T-helper 9 cell (primary cell): ENCODE data around the gene ODAD4.

Source experiments
- DNase-seq: peaks from one replicate; pipeline ENCODE4 v3.0.0-alpha.2; 2020

Gene ODAD4

DNA sequence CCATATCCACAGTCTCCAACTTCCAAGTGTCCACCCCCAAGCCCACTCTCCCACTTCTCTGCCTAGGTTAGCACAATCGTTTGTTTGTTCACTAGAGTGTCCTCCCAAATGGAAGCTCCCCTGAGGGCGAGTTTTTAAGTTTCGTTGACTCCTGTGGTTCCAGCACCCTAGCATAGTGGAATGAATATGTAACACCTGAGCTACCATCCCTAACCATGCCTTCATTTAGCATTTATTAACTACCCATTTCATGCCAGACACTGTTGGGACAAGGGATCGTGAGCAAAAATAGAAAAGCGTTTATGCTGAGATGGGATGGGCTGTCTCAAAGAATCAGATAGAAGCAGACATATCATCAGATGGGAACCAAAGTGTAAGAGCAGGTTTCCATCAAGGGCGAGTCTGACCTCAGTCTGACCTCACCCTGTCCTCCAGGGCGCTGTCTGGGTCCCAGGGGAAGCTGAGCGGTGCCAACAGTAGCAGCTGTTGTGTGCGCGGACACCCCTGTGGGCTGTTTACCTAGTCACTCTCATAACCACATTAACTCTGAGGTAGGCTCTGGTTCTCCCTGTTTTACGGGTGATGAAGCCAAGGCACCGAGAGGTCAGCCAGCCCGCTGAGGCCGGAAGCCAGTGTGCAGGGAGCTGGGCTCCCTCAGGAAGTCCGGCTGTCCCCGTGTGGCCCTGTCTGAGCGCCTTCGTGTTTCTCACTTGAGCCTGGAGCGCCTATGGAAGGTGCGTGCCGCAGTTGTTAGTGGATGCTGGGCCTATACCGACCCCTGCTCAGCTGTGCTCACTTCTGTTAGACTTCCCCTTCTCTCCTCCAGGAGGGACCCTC is 42.4 kb downstream of the ODAD4 start:
- no peak for DNase-seq

DNA sequence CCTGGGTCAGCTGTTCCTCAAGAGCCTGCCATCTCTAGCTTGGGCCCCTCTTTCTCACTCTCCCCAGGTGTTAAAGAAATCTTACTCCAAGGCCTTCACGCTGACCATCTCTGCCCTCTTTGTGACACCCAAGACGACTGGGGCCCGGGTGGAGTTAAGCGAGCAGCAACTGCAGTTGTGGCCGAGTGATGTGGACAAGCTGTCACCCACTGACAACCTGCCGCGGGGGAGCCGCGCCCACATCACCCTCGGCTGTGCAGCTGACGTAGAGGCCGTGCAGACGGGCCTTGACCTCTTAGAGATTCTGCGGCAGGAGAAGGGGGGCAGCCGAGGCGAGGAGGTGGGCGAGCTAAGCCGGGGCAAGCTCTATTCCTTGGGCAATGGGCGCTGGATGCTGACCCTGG is 43.0 kb downstream of the ODAD4 start:
- no peak for DNase-seq

- DNase-seq, result no peak
Observed at GRCh38 chr17:41974031-41974430, 43.6 kb downstream of the ODAD4 start.

DNA sequence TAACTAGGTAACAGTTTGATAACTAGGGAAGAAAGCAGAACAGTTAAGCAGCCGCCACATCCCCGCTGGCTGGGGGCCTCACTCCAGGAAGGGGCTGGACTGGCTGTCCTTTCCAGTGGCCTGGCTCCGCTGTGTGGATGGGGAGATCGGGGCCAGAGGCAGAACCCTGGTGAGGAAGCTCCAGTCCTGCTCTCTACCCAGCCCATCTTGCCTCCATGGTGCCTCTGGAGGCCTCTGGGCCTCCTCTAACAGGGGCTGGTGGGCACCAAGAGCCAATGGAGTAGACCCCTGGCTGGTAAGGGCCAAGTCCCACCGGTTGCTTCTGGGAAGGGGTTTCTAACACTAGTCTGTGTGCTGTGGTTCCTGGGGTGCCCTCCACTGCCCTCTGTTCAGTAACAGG is 44.2 kb downstream of the ODAD4 start:
- no peak for DNase-seq

DNA sequence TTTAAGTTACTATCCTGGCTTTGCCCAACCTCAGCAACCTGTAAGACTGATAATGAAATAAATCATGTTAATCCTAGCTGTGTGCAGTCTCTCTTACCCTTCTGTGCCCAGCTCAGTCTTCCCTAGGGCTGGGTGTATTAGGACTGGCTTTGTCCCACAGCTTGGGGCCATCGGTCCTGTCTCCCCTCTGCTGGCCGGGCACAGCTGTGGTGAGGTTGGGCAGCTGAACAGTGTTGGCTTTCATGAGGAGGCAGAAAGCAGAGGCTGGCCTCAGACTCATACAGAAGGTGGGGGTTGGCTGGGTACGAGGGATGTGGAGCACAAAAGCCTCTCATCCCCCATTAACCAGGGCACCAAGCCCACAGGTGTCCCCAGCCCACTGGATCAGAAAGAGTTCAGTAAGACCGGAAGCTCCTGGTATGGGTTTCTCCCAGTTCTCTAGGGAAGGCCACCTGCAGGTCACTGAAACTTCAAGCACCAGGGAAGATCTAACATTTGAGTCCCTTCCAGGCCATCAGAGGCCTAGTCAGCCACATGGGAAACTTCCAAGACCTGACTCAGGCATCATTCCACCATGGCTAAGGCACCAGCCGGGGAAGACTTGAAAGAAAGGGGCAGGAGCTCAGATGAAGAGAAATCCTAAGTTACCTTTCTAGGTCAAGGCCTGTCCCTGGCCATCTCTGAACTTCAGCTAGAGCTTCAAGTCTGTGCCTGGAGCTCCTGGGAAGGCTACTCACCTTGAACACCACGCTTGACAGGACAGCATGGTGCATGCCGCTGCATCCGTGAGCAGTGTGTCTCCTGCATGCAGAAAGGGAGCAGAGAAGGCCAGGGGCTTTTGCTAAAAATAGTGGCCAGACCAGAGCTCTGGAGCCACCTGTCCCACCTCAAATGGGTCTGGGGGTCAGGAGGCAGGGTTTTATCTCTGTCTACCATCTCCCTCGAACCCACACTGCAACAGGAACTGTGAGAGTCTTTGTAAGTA is 45.0 kb downstream of the ODAD4 start:
- no peak for DNase-seq

DNA sequence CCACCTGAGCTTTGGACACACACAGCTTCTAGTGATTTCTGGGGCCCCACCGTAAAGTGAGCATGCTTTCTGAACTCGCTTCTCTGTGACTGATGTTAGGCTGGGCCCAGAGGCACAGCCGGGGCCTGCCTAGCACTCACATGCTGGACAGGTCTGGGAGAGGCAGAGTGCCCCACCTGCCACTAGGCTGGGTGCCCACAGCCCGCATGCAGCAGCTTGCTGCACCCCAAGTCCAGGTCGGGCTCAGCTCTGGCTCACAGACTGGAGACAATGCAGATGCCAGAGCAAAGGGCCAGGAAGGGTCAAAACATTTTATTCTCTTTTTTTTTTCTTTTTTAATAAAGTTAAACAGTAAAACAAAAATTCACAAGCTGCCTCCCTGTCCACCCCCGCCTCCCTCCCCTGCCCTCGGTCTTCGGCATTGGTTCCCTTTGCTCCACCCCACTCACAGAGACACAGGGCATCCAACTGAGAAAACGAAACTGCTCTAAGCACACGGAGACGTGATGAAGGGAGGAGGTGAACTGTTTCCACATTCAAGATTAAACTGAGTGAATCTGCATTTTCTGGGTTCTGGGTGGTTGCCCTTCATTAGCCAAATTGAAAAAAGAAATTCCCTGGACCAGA is 45.8 kb downstream of the ODAD4 start:
- no peak for DNase-seq

GRCh38 chr17:41977991-41978390 is 47.6 kb downstream of the ODAD4 start:
- DNase-seq, result no peak

- no peak for DNase-seq
Observed at GRCh38 chr17:41982026-41982760, 51.8 kb downstream of the ODAD4 start.

DNA sequence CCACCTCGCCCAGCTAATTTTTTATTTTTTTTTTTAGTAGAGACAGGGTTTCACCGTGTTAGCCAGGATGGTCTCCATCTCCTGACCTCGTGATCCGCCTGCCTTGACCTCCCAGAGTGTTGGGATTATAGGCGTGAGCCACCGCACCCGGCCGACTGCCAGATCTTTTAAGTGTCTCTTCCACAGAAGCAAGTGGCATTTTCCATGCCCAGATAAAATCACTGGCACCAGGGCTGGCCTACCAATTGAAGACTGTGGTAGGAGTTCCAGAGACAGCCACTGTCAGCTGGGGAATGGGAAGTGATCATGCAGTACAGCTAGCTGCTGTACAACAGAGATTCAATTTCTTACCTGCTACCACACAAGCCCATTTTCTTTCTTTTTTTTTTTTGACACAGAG is 54.0 kb downstream of the ODAD4 start:
- DNase-seq, result no peak

DNA sequence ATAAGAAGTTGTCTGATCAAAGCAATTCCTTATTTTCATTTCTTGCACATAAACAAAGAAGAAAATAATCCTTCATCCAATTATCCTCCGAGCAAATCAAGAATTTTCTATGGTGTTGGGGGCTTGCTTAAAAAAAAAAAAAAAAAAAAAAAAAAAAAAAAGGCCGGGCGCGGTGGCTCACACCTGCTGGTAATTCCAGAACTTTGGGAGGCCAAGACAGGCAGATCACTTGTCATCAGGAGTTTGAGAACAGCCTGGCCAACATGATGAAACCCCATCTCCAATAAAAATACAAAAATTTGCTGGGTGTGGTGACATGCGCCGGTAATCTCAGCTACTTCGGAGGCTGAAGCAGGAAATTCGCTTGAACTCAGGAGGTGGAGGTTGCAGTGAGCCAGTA is 55.5 kb downstream of the ODAD4 start:
- DNase-seq, result no peak

GRCh38 chr17:41986634-41987033 is 56.2 kb downstream of the ODAD4 start:
- DNase-seq, result no peak

DNA sequence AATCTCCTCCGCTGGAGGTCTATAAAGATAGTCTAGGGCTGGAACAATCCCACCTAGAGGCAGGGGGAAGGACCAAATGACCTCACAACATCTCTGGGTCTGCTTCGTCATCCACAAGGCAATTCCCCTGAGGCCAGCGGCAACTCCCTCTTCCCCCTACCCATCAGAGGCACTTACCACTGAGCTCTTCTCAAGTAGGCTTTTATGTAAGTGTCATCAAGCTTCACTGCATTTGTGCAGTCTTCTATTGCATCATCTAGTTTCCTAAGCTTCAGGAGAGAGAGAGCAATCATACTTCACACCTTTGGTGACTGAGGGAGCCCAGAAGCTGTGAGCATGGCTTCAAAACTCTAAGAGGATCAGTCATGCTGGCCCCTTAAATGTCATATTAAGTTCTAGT is 57.2 kb downstream of the ODAD4 start:
- DNase-seq, result no peak

DNA sequence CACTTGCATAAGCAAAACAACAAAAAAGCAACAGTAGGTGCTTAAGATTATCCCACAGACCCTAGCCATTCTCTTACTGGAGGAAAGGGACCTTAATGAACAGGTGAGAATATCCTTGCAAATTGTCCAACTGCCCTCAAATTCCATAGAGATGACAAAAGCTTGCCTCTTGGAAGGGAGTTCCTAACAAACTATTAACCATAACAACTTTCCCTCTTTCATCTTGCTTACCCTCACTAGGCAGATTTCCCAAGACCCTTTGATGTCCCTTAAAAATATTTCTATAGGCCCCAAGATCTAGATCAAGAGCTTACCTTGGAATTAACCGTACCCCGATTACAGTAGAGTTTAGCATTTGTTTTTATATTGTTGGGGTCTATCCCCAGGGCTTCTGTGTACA is 58.0 kb downstream of the ODAD4 start:
- no peak for DNase-seq

DNA sequence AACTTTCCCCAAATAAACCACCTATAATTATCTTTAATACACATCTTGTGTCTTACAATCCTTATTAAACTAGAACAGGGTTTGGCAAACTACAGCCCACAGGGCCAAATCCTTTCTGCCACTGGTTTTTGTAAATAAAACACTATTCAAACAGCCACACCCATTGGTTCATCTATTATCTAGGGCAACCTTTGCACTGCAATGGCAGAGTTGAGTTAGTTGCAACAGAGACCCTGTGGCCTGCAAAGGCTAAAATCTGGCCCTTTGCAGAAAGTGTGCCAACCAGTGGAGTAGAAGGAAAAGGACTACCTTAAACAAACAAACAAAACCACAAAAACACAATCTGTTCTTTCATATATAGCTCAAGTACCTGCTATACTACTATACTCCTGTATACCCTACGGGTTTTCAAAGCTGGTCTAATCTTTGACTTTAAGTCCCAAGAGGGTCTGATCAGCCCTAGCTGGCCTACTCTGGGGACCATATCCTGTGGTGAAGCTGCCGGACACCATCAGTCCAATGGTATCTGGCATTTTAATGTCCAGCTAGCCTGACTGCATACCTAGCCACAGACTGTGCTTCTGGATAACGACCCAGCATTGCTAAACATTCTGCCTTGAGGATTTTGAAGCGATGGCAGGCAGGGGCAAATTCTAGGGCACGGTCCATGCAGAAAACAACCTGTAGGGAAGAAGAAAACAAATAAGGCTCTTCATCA is 59.4 kb downstream of the ODAD4 start:
- DNase-seq, result no peak

DNA sequence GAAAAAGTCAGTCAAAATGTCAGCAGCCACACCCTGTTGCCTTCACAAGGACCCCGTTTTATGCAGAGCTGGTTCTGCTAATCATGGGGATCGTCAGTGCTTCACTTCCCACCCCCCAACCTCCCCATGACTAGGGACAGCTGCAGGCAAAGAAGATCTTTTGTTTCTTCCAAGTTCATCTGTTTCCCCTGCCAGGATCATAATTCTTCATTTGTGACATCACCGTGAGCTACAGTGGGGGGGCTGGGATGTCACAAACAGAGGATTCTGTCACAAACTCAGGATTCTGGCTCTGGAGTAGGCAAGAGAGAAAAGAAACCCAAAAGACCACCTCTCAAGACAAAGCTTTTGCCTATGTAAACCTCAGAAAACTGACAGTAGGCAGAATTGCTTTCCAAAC is 62.2 kb downstream of the ODAD4 start:
- no peak for DNase-seq

GRCh38 chr17:41996855-41997164 is 66.4 kb downstream of the ODAD4 start:
- DNase-seq, result no peak

DNA sequence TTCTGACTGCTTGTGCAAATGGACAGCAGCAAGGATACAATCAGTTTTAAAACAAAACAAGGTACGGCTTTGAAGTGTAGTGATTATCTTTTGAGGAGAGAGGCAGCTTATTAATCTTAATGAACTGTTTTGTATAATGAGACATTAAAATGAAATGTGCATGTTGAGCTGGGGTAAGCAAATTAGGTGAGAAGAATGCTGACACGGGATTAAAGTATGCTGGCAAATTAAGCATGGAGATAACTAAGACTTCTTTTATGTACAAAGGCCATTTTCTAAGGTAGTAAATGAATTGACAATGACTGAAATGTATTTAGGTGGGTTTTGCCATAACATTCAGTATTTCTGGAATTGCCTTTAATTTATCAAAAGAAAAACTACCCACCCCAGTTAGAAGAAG is 68.1 kb downstream of the ODAD4 start:
- no peak for DNase-seq

GRCh38 chr17:42000413-42001133 is 70.2 kb downstream of the ODAD4 start:
- no peak for DNase-seq

GRCh38 chr17:42001729-42002128 is 71.3 kb downstream of the ODAD4 start:
- no peak for DNase-seq

- DNase-seq, result no peak
Observed at GRCh38 chr17:42002175-42002791, 71.9 kb downstream of the ODAD4 start.

- DNase-seq, result no peak
Observed at GRCh38 chr17:42002792-42003301, 72.4 kb downstream of the ODAD4 start.
